COLO668 (cell line): ENCODE data around the gene TNFAIP2.
"Not testable (repeated sequence)": the region's sequence is repeated elsewhere in the genome, so short reads cannot be mapped to it uniquely, and the experiment has no call there.

ENCODE experiments used
- DNase-seq: peaks from one replicate; lab custom pipeline; 2025; ENCODE audit not compliant: unreplicated experiment; lab: John Stamatoyannopoulos, UW

Gene TNFAIP2

GRCh38 chr14:103105580-103106150, 17.6 kb upstream of the TNFAIP2 start:
- peak; percentile 89 for DNase-seq

- no peak for DNase-seq
These were observed 15.8 kb upstream of the TNFAIP2 start for GRCh38 chr14:103107455-103107854.

- no peak for DNase-seq
These were observed 15.1 kb upstream of the TNFAIP2 start for GRCh38 chr14:103107941-103108748.

- DNase-seq = peak; percentile 84
These were observed 14.5 kb upstream of the TNFAIP2 start for GRCh38 chr14:103108749-103109207.

- peak; percentile 46 for DNase-seq
These were observed 13.5 kb upstream of the TNFAIP2 start for GRCh38 chr14:103109535-103110441.

GRCh38 chr14:103110681-103111231, 12.5 kb upstream of the TNFAIP2 start:
- peak; percentile 93 for DNase-seq

- peak; percentile 76 for DNase-seq
These were observed 11.9 kb upstream of the TNFAIP2 start for GRCh38 chr14:103111232-103111868.

GRCh38 chr14:103112400-103113243, 10.6 kb upstream of the TNFAIP2 start:
- DNase-seq = peak; percentile 81

GRCh38 chr14:103113303-103113702, 10.0 kb upstream of the TNFAIP2 start:
- no peak for DNase-seq

GRCh38 chr14:103113774-103114173, 9.5 kb upstream of the TNFAIP2 start:
- no peak for DNase-seq

- not testable (repeated sequence) for DNase-seq
These were observed 8.1 kb upstream of the TNFAIP2 start for GRCh38 chr14:103115086-103115679.

GRCh38 chr14:103115845-103116572, 7.3 kb upstream of the TNFAIP2 start:
- no peak for DNase-seq

GRCh38 chr14:103116636-103117035, 6.6 kb upstream of the TNFAIP2 start:
- DNase-seq = peak; percentile 20

GRCh38 chr14:103117499-103117898, 5.8 kb upstream of the TNFAIP2 start:
- DNase-seq = not testable (repeated sequence)

- peak; percentile 20 for DNase-seq
These were observed 5.1 kb upstream of the TNFAIP2 start for GRCh38 chr14:103118018-103118662.

GRCh38 chr14:103118663-103119404, 4.4 kb upstream of the TNFAIP2 start:
- no peak for DNase-seq

GRCh38 chr14:103119527-103119926, 3.7 kb upstream of the TNFAIP2 start:
- DNase-seq = not testable (repeated sequence)
